Measurements from ENCODE around the gene CRACR2A. TPM values are rescaled to one million over a fixed set of nuclear protein-coding genes. Genes with fewer than 3 reads are reported as not detected.

Gene CRACR2A
- total RNA-seq, 1 experiment from 2014 or later, result 0.92 TPM

GRCh38 chr12:3746758-3747157, 6.2 kb downstream of the CRACR2A start:
- Histone ChIP-seq H3K36me3 (ENCODE audit: control insufficient read depth, insufficient read depth, low read length) (no peaks in the 10 kb centered on the region), H3K27ac (ENCODE audit: low read length) (no peak overlapping the region), H3K4me3 (ENCODE audit: low read depth in 2 of 2, low read length in 2 of 2) (no peak overlapping the region), H3K27me3 (ENCODE audit: control insufficient read depth, insufficient read depth, low read length) (no peaks in the 10 kb centered on the region), H3K4me1 (ENCODE audit: control insufficient read depth, insufficient read depth, low read length) (no peaks in the 10 kb centered on the region), H3K9me3 (ENCODE audit: control insufficient read depth, insufficient read depth, low read depth, low read length) (no peaks in the 10 kb centered on the region)
- intact Hi-C loops (cut with micrococcal nuclease; ENCODE audit: unreplicated experiment), result no loop called here
- POLR2A ChIA-PET, result no interaction called here
- DNase-seq (ENCODE audit: low read depth, low spot score) (no peak), ATAC-seq (no peak)
- in situ Hi-C loops (cut with HindIII; ENCODE audit: low pct_unique_long_range_greater_than_20kb, low sequenced_read_pairs), result no loop called here
- CTCF ChIA-PET, result no interaction called here
- TF ChIP-seq SIN3A (IDR thresholded peaks at IDR 0.05; ENCODE audit: borderline replicate concordance, insufficient read depth, low read depth, low read length) (no peak), CTCF (IDR thresholded peaks at IDR 0.05) (no peak), POLR2AphosphoS5 (IDR thresholded peaks at IDR 0.05; ENCODE audit: low read depth, low read length) (no peak), REST (IDR thresholded peaks at IDR 0.05; ENCODE audit: insufficient read depth in 1 of 2, low read depth in 2 of 2, low read length in 1 of 2) (no peak), TCF7L2 (IDR thresholded peaks at IDR 0.05; ENCODE audit: low read depth, low read length) (no peak)
- no TSS peak for BruUV-seq (replicated peaks)

- no peaks in the 10 kb centered on the region for H3K4me1 ChIP-seq (ENCODE audit: control insufficient read depth, insufficient read depth, low read length)
- POLR2A ChIA-PET, result no interaction called here
- DNase-seq (ENCODE audit: low read depth, low spot score) (no peak), ATAC-seq (no peak)
- H3K36me3 ChIP-seq (ENCODE audit: control insufficient read depth, insufficient read depth, low read length), result no peaks in the 10 kb centered on the region
- H3K4me3 ChIP-seq (ENCODE audit: low read depth in 2 of 2, low read length in 2 of 2), result no peak overlapping the region
- CTCF ChIA-PET, result no interaction called here
- intact Hi-C loops (cut with micrococcal nuclease; ENCODE audit: unreplicated experiment), result no loop called here
- H3K27ac ChIP-seq (ENCODE audit: low read length), result no peak overlapping the region
- BruUV-seq (replicated peaks), result no TSS peak
- TF ChIP-seq TCF7L2 (IDR thresholded peaks at IDR 0.05; ENCODE audit: low read depth, low read length) (no peak), SIN3A (IDR thresholded peaks at IDR 0.05; ENCODE audit: borderline replicate concordance, insufficient read depth, low read depth, low read length) (no peak), REST (IDR thresholded peaks at IDR 0.05; ENCODE audit: insufficient read depth in 1 of 2, low read depth in 2 of 2, low read length in 1 of 2) (no peak)
- H3K27me3 ChIP-seq (ENCODE audit: control insufficient read depth, insufficient read depth, low read length), result no peaks in the 10 kb centered on the region
- no peaks in the 10 kb centered on the region for H3K9me3 ChIP-seq (ENCODE audit: control insufficient read depth, insufficient read depth, low read depth, low read length)
- in situ Hi-C loops (cut with HindIII; ENCODE audit: low pct_unique_long_range_greater_than_20kb, low sequenced_read_pairs), result no loop called here
Measured at GRCh38 chr12:3745152-3745551, 7.8 kb downstream of the CRACR2A start.

Measured in Panc1 (cell line).